GM18502 (cell line): ENCODE data around the gene STIM2.

Experiments
- ATAC-seq: cut with Tn5 transposase; IDR thresholded peaks from one replicate; pipeline ENCODE4 v1.9.1; 2021; ENCODE audit warnings: mild to moderate bottlenecking; ENCODE audit not compliant: unreplicated experiment, poor library complexity

Gene STIM2

GRCh38 chr4:26836539-26836938, 24.1 kb upstream of the STIM2 start:
- ATAC-seq = no peak

GRCh38 chr4:26837993-26838842, 22.4 kb upstream of the STIM2 start:
- no peak for ATAC-seq

DNA sequence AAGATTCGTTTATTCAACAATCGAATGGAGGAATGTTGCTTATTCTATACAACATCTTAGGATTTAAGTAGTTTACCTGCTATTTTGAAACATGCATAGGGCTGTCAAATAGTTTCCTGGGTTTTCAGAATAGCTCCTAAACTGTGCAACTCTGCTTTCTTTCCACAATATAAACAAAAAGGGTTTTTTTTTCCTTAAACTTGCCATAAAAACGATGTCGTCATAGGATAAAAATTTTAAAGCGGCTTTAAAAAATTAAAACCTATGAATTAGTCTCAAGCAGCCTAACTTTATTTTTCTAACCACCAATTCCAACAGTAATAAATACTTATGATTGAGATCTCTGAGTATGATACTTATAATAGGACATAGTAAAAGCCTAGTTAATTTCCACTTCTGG, 21.6 kb upstream of the STIM2 start:
- no peak for ATAC-seq

- ATAC-seq = no peak
Measured at GRCh38 chr4:26839534-26839951, 21.1 kb upstream of the STIM2 start.

GRCh38 chr4:26840786-26841185, 19.9 kb upstream of the STIM2 start:
- no peak for ATAC-seq

GRCh38 chr4:26842911-26843310, 17.7 kb upstream of the STIM2 start:
- no peak for ATAC-seq

- ATAC-seq = no peak
Measured at GRCh38 chr4:26850528-26850927, 10.1 kb upstream of the STIM2 start.

DNA sequence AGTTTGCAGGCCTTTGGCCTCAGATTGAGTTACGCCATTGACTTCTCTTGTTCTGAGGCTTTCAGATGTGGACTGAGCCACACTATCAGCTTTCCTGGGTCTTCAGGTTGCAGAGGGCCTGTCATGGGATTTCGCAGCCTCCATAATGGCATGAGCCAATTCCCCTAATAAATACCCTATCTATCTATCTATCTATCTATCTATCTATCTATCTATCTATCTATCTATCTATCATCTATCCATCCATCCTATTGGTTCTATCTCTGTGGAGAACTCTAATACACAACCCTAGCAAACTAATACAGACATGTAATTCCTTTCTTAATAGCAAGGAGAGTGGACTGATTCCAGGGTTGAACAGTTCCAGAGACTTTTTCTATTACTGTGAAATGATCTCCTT, 9.5 kb upstream of the STIM2 start:
- no peak for ATAC-seq

- ATAC-seq = no peak
Measured at GRCh38 chr4:26854701-26855100, 5.9 kb upstream of the STIM2 start.

DNA sequence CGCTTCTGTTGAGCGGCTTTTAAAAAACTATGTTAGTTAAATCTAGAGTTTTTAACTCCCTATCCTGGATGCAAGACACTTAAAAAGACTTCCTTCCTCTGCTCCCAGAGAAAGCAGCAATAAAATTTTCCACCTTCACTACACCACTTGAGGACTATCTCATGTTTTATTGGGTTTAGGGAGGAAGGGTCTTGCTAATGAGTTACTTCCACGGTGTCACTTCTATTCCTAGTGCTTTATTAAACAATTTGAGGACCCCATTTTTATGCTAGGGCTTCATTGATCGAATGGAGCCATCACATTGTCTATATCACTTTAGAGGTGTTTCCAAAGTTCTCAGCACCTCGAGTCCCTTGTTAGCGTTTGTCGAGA, 3.7 kb upstream of the STIM2 start:
- no peak for ATAC-seq

- peak; percentile 64 for ATAC-seq
Measured at GRCh38 chr4:26857278-26858034, 3.2 kb upstream of the STIM2 start.

DNA sequence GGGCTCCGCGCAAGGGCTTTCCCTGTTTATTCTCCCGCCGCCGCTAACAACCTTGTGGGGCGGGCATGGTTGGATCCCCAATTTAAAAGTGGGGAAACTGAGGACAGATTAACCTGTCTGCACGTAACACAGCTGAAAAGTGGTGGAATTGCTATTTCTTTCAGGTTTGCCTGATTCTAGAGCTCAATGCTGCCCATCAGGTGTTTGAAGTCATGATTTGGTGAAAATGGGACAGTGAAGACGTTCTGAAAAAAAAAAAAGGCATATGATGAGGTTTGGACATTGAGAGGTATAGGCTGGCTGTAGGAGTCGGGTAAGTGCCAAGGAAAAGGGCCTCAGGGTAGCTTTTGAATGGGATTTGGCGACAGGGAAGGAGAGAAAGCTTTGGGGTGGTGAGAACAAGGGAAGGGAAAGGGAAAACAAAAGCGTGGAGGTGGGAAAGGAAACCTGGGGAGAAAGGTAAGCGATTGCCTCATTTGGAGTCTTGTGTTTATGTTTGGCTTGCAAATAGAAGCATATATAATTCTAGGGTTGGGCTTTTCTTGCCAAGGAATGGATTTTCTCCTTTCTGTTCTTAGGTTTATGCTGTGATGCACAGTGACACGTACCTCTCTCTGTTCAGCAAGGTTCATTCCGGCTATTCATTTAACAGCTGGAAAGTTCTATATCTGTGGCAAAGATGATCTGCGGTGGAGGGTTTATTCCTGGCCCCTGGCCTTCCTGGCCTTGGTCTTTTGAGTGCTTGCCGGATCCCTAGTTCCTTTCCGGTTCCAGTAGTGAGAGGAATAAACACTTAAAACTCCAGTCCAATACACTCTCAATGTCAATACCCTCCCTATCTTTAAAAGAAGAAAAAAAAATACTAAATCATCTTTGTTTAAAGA, 2.4 kb upstream of the STIM2 start:
- no peak for ATAC-seq

- no peak for ATAC-seq
Measured at GRCh38 chr4:26858947-26859401, 1.7 kb upstream of the STIM2 start.

GRCh38 chr4:26859762-26860156, 882 bp upstream of the STIM2 start:
- no peak for ATAC-seq

DNA sequence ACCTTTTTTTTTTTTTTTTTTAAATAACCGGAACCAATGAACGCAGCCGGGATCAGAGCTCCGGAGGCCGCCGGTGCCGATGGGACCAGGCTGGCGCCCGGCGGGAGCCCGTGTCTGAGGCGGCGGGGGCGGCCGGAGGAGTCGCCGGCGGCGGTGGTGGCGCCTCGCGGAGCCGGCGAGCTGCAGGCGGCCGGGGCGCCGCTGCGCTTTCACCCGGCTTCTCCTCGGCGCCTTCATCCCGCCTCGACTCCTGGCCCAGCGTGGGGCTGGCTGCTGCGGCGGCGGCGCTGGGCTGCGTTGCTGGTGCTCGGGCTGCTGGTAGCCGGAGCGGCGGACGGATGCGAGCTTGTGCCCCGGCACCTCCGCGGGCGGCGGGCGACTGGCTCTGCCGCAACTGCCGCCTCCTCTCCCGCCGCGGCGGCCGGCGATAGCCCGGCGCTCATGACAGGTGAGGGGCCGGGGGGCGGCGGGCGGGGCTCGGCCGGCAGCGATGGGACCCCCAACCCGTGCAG, 337 bp downstream of the STIM2 start:
- ATAC-seq = peak; percentile 33

DNA sequence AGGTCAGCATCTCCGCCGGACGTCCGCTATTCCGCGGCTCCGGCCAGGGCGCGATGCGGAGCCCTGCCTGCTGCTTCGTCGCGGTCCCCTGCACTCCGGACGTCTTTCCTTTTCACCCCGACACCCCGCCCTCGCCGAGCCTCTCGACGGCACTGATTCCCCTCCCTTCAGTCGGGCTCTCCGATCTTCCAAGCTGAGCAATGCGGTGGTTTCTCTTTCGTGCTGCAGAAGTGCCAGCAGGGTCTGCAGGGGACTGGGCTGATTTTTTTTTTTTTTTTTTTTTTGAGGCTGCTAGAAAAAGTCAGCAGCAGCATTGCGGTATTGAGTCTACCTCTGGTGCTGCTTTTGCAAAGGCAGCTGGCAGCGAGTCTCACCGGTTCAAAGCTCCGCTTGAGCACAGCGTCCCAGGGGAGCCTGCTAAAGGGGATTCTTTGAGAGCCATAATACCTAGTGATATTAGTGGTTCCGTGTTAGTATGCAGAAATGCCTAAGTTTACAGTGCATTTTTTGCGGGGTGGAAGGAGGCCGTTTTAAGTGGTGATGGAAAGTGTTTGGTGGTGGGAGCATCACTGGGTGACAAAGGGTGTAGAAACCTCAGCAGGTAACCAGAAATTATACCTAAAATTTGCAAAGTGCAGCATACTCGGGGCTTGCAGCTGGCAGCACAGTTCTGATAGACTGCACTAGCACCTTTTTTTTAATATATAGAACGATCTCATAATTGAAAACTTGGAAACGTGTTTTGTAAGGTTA, 969 bp downstream of the STIM2 start:
- ATAC-seq = peak; percentile 38

DNA sequence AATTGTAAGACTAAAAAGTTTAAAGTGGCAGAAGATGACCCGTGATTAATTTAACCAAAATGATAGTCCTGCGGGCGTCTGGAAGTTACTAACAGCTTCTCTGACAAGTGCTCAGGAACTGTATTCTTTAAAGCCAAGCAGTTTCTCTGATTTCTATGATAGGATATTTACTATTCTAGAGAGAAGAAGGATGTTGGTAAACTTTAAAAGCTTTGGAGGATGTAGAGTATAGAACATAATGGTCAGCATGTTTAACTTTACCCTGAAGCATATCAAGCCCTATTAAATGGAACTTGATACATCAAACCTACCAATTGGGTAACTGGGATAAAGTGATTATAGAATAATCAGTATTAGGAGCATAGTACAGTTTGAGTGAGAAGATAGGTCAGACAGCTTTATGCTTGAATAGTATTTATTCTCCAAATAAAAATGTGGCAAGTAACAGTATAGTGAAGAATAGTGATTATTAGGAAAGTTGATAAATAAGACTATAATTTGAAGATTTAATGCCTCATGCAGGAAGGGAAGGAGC, 1.8 kb downstream of the STIM2 start:
- no peak for ATAC-seq

DNA sequence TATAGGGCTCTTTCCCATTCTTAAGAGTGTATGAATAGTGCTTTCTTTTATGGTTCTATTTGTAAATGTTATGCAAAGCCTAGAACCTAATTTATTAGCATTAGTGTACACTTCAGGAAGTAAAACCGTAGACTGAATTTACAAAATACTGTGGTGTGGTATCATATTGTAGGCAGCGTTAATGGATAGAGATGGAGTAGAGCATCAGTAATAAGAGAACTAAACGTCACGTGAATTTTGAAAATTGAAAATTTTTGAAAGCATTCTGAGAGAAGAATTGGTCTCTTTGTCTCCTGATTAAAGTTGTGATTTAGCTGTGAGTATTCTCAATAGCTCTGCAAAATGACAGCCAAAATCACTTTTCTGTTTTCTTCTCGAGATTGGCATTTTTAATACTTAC, 2.9 kb downstream of the STIM2 start:
- ATAC-seq = no peak

GRCh38 chr4:26864899-26865298, 4.3 kb downstream of the STIM2 start:
- no peak for ATAC-seq
